Breast epithelium (tissue), 4 donors: ENCODE measurements around the gene ADGRV1. TPM values are rescaled to one million over a fixed set of nuclear protein-coding genes. Genes with fewer than 3 reads are reported as not detected.
"Not testable (repeated sequence)": the region's sequence is repeated elsewhere in the genome, so short reads cannot be mapped to it uniquely, and the experiment has no call there.

Source experiments
- DNase-seq, 2 donors: peaks; one replicate each; pipeline ENCODE4 v3.0.0-alpha.2; 2019; ENCODE audit warnings: low spot score in 2 of 2
- H3K27ac ChIP-seq, 2 donors: fragments of 200-600 bp; sonication (generic) in 1 of 2; one replicate each; pipeline ENCODE4 v1.5.1; 2016 to 2019; ENCODE audit warnings: mild to moderate bottlenecking in 1 of 2
- H3K27me3 ChIP-seq, 2 donors: fragments of 200-600 bp; sonication (generic) in 1 of 2; one replicate each; pipeline versions ENCODE4 v1.5.1 to v1.6.0; 2017 to 2019; ENCODE audit warnings: control low read depth in 1 of 2, mild to moderate bottlenecking in 1 of 2
- H3K36me3 ChIP-seq: fragments of 200-600 bp; one replicate; pipeline ENCODE4 v1.5.1; 2019
- H3K4me1 ChIP-seq, 2 donors: fragments of 200-600 bp; sonication (generic); one replicate each; pipeline ENCODE4 v1.5.1; 2016 to 2019; ENCODE audit warnings: control low read depth in 1 of 2
- H3K4me3 ChIP-seq, 3 donors: fragments of 200-600 bp; sonication (generic); 1 replicate in 2 of 3; 2 replicates in 1 of 3; pipeline ENCODE4 v1.5.1; 2016 to 2019; ENCODE audit warnings: mild to moderate bottlenecking in 3 of 3, moderate library complexity in 2 of 3
- H3K9me3 ChIP-seq, 2 donors: fragments of 200-600 bp; sonication (generic) in 1 of 2; one replicate each; pipeline ENCODE4 v1.5.1; 2016 to 2019; ENCODE audit warnings: control low read depth in 1 of 2
- POLR2A ChIP-seq: fragments of 450-650 bp; IDR thresholded peaks from one replicate; pipeline ENCODE4 v1.6.1; 2016; ENCODE audit warnings: antibody characterized with exemption, mild to moderate bottlenecking, moderate library complexity
- POLR2AphosphoS5 ChIP-seq, 3 donors: sonication (generic); formaldehyde crosslinking; IDR thresholded peaks; one replicate each; pipeline ENCODE4 v1.6.1; 2017; ENCODE audit warnings: antibody characterized with exemption in 3 of 3
- intact Hi-C: fragments of 100-400 bp; cut with DNase I; formaldehyde crosslinking; loops from one replicate; pipeline ENCODE4 v1.15.1; 2023; ENCODE audit warnings: low total_unique reads
- total RNA-seq, 3 donors: library from RNA; depleted of rRNA; stranded (reverse); fragments of >200 nt; gene quantifications; one replicate each; pipeline ENCODE4 v1.1.0, GENCODE V29; 2016
- TF ChIP-seq, protein P1 (sequence below), 3 donors: fragments of 450-650 bp; IDR thresholded peaks; one replicate each; pipeline ENCODE4 v1.5.1; 2016 to 2017; ENCODE audit warnings: antibody characterized with exemption in 3 of 3, mild to moderate bottlenecking in 3 of 3, moderate library complexity in 3 of 3

ADGRV1 gene
- total RNA-seq, 3 donors from 2014 or later: 0.32 to 85.2 (median 55.3) TPM

DNA sequence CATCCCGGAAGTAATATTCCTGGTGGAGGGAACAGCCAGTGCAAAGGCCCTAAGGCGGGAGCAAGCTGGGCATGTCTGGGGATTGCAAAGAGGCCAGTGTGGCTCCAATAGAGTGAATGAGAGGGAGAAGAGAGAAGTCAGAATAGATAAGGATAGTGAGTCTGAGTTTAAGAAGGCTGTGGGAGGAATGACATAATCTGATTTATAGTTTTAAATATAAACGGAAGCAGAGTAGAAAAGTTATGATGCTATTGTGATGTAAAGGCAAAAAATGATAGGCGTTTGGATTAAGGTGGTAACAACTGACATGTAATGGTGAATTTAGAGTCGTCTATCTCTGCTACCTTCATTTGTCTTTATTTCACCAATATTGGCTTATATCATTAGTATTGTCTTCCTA is 473.5 kb downstream of the ADGRV1 start:
- Histone ChIP-seq H3K27me3 (no peaks in the 10 kb centered on the region), H3K9me3 (no peaks in the 10 kb centered on the region), H3K36me3 (no peaks in the 10 kb centered on the region), H3K4me3 (no peak overlapping the region), H3K4me1 (no peaks in the 10 kb centered on the region), H3K27ac (no peak overlapping the region)
- DNase-seq: no peak
- intact Hi-C loops: no loop called here
- TF ChIP-seq POLR2A (no peak), POLR2AphosphoS5 (IDR thresholded peaks at IDR 0.05) (no peak)
- TF ChIP-seq, protein P1, sequence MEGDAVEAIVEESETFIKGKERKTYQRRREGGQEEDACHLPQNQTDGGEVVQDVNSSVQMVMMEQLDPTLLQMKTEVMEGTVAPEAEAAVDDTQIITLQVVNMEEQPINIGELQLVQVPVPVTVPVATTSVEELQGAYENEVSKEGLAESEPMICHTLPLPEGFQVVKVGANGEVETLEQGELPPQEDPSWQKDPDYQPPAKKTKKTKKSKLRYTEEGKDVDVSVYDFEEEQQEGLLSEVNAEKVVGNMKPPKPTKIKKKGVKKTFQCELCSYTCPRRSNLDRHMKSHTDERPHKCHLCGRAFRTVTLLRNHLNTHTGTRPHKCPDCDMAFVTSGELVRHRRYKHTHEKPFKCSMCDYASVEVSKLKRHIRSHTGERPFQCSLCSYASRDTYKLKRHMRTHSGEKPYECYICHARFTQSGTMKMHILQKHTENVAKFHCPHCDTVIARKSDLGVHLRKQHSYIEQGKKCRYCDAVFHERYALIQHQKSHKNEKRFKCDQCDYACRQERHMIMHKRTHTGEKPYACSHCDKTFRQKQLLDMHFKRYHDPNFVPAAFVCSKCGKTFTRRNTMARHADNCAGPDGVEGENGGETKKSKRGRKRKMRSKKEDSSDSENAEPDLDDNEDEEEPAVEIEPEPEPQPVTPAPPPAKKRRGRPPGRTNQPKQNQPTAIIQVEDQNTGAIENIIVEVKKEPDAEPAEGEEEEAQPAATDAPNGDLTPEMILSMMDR (IDR thresholded peaks at IDR 0.05): no peak

DNA sequence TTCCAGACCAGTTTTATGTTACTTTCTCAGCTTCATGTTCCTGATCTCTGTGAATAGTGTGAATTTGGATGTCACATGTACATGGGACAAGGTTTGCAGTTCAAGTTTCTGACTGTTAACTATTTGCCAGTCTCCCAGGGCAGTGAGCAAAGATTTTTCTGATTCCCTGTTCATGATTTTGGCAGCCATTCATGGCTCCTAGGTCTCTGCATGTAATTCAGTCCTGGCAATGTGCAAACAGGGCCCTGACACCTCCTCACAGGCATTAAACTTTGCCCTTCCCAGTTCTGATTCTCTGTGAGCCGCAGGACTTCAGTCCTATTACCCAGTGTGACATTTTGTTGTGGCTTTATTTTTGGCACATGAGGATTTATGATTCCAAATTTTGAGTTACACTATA is 474.8 kb downstream of the ADGRV1 start:
- Histone ChIP-seq H3K27me3 (no peaks in the 10 kb centered on the region), H3K27ac (no peak overlapping the region), H3K9me3 (no peaks in the 10 kb centered on the region), H3K4me3 (no peak overlapping the region), H3K4me1 (no peaks in the 10 kb centered on the region), H3K36me3 (no peaks in the 10 kb centered on the region)
- intact Hi-C loops: no loop called here
- no peak for TF ChIP-seq POLR2AphosphoS5 (IDR thresholded peaks at IDR 0.05)
- TF ChIP-seq, protein P1 (IDR thresholded peaks at IDR 0.05): no peak
- no peak for TF ChIP-seq POLR2A
- no peak for DNase-seq

DNA sequence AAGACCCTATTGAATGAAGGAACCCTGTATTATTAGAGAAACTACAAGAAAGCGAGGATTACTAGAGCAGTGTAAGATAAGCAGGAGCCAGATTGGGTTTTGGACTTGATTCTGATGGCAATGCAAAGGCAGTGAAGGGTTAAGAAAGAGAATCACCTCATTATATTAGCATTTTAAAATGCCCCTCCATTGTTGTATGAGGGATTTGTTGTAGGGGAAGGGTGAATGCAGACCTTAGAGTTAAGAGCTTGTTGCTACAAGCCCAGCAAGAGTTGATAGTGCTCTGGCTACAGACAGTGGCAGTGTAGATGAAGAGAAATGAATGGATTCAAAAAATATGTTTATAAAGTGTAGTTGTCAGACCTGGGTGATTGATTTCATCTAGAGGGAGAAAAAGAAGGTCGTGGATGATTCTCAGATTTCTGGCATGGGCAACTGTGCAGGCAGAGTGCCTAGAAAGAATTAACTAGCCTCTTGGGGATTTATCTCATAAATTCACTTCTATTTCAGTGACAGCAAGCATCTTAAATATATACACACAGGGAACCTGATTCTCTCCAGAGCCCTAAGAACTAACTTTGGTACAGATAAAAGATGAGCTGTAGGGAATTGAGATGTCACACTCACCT is 479.7 kb downstream of the ADGRV1 start:
- Histone ChIP-seq H3K36me3 (no peaks in the 10 kb centered on the region), H3K4me1 (no peaks in the 10 kb centered on the region), H3K9me3 (no peaks in the 10 kb centered on the region), H3K4me3 (no peak overlapping the region), H3K27me3 (no peaks in the 10 kb centered on the region), H3K27ac (no peak overlapping the region)
- TF ChIP-seq, protein P1 (IDR thresholded peaks at IDR 0.05): no peak
- TF ChIP-seq POLR2A: no peak
- no peak for TF ChIP-seq POLR2AphosphoS5 (IDR thresholded peaks at IDR 0.05)
- intact Hi-C loops: no loop called here
- no peak for DNase-seq

DNA sequence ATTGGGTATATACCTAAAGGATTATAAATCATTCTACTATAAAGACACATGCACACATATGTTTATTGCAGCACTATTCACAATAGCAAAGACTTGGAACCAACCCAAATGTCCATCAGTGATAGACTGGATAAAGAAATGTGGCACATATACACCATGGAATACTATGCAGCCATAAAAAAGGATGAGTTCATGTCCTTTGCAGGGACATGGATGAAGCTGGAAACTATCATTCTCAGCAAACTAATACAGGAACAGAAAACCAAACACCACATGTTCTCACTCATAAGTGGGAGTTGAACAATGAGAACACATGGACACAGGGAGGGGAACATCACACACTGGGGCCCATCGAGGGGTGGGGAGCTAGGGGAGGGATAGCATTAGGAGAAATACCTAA is 482.5 kb downstream of the ADGRV1 start:
- DNase-seq, intact Hi-C loops, H3K36me3 ChIP-seq, H3K4me3 ChIP-seq, H3K4me1 ChIP-seq, H3K27me3 ChIP-seq, H3K9me3 ChIP-seq, H3K27ac ChIP-seq: not testable (repeated sequence)

DNA sequence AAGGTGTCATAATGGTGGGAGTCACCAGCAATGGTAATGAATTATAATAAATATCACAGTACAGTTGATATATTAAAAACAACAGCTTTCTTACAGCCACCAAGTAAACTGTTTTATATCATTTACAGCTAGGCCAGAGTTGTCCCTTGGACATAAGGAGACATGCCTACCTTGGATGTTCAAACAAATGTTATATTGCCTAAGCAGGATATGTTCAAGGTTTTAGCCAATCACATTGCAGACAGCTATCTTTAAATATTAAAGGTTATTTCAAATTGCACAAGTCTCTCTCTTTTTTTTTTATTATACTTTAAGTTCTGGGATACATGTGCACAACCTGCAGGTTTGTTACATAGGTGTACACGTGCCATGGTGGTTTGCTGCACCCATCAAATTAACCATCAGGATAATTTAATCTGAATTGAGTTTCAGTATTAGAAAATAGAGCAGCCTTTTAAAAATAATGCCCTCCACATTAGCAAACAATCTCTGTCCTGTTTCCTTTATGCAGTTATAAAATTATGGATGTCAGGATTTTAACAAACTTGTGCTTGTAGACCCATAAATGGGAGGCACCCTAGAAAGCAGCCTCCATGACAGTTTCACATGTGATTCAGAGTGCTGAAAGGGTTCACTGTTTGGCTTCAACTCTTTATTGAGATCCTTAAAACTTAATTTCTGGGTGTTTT is 483.8 kb downstream of the ADGRV1 start:
- intact Hi-C loops: no loop called here

More for the DNA sequence above, 483.8 kb downstream of the ADGRV1 start:
- Histone ChIP-seq H3K4me1 (no peaks in the 10 kb centered on the region), H3K9me3 (no peaks in the 10 kb centered on the region), H3K4me3 (no peak overlapping the region), H3K36me3 (no peaks in the 10 kb centered on the region), H3K27ac (no peak overlapping the region), H3K27me3 (no peaks in the 10 kb centered on the region)
- no peak for DNase-seq
- TF ChIP-seq, protein P1 (IDR thresholded peaks at IDR 0.05): no peak
- TF ChIP-seq POLR2AphosphoS5 (IDR thresholded peaks at IDR 0.05): no peak
- TF ChIP-seq POLR2A: no peak
